NCI-H345 treated with DMSO at 0.1 percent for 48 hours (cell line): Measurements from ENCODE around the gene KIAA0232.

Experiments
- DNase-seq: peaks from one replicate; lab custom pipeline; 2025; ENCODE audit not compliant: unreplicated experiment; lab: John Stamatoyannopoulos, UW

KIAA0232 gene, protein sequence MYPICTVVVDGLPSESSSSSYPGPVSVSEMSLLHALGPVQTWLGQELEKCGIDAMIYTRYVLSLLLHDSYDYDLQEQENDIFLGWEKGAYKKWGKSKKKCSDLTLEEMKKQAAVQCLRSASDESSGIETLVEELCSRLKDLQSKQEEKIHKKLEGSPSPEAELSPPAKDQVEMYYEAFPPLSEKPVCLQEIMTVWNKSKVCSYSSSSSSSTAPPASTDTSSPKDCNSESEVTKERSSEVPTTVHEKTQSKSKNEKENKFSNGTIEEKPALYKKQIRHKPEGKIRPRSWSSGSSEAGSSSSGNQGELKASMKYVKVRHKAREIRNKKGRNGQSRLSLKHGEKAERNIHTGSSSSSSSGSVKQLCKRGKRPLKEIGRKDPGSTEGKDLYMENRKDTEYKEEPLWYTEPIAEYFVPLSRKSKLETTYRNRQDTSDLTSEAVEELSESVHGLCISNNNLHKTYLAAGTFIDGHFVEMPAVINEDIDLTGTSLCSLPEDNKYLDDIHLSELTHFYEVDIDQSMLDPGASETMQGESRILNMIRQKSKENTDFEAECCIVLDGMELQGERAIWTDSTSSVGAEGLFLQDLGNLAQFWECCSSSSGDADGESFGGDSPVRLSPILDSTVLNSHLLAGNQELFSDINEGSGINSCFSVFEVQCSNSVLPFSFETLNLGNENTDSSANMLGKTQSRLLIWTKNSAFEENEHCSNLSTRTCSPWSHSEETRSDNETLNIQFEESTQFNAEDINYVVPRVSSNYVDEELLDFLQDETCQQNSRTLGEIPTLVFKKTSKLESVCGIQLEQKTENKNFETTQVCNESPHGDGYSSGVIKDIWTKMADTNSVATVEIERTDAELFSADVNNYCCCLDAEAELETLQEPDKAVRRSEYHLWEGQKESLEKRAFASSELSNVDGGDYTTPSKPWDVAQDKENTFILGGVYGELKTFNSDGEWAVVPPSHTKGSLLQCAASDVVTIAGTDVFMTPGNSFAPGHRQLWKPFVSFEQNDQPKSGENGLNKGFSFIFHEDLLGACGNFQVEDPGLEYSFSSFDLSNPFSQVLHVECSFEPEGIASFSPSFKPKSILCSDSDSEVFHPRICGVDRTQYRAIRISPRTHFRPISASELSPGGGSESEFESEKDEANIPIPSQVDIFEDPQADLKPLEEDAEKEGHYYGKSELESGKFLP (N-terminal part only)

DNA sequence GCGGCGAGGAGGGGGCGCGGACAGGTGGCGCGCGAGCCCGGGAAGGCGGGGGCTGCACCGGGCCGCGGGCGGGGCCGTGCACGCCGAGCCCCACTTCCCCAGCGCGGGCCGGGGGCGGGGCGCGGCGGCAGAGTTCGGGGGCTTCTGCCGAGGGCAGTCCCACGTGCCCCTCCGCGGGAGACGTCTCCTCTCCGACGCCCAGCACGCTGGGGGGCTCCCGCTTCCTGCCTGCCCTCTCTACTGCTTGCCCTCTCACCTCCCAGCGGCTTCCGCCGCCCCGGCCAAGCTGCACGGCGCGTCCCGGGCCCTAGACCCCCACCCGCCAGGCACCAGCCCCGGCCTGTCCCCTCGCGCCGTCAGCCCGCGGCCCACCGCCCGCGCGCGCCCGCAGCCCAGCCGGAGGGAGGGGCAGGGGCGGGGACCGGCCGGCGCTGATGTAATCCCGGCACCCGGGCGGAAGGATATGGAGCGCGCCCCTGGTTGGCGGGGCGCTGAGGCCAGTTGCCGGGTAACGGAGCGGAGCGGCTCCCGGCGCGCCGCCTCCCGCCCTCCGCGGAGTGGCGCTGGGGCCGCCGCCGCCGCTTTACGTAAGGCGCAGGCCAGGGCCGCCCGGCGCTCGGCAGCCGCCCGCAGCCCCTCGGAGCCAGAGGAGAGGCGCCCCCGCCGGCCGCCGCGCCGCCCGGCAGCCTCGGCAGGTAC, at the start of gene KIAA0232:
Gene KIAA0232 (plus strand): TSS at position 581 of the 699 bp plus-strand sequence. CDS start 41,727 bp downstream, outside the sequence.
- DNase-seq: peak; percentile 60

DNA sequence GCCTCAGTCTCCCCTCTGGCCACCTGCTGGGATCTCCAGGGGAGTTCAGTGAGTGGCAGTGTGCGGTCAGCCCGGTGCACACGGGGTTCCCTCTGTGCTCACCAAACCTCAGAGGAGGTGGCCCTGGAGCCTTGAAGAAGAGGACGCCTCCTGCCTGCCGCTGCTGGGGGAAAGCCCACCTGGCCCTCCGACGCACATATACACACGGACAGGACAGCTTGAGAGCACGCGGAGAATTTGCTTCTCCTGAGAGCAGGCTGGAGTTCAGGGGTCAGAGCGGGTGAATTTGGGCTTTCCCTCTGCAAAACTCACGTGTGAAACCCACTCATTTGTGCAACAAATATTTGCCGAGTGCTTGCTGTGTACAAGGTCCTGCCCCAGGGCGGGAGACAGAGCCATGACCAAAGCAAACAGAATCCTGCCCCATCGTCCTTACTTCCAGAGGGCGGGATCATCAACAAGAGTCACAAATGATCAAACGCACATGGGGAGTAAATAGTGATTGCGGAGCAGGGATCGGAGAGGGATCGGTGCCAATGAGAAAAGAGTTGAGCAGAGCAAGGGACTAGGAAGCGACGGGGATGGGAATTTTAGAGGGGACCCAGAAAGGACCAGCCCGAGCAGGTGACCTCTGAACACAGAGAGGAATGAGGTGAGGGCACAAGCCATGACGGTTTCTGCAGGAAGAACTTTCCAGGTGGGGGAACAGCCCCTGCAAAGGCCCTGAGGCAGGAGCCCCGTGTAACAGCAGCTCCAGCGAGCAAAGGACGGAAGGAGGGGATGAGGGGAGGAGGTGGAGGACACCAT, 49.0 kb upstream of the KIAA0232 start:
- no peak for DNase-seq

DNA sequence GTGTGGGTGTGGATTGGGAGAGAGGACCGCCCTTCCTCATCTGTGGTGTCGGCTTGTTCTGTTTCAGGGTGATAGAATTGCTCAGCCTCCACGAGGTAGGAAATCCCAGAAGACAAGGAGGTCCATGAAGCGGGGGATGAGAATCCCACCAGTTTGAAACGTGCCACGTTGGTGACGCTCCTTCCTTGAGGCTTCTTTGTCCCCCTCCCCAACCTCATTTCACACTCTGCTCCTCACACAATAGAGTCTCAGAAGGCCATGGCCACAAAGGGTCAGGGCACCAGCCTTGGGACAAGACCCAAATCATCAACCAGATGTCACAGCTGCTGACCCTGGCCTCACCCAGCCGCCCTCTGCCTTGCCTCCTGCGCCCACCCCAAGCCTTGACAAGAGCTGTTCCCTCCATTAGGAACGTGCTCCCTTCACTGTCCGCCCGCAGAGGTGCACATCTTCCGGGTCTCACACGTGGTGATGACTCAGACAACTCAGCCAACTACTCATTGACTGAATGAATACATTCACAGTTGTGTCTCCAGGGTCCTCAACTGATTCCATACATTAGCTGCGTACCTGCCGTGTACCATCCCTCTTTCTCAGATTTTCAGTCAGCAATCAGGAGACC, 48.3 kb upstream of the KIAA0232 start:
- DNase-seq: no peak

DNA sequence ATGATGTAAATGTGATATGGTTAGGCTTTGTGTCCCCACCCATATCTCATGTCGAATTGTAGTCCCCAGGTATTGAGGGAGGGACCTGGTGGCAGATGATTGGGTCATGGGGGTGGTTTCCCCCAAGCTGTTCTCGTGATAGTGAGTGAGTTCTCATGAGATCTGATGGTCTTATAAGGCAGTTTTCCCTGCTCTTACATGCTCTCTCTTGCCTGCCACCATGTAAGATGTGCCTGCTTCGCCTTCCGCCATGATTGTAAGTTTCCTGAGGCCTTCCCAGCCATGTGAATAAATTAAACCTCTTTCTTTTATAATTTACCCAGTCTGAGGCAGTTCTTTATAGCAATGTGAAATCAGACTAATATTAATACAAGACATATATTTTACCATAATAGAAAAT, 42.6 kb upstream of the KIAA0232 start:
- no peak for DNase-seq

DNA sequence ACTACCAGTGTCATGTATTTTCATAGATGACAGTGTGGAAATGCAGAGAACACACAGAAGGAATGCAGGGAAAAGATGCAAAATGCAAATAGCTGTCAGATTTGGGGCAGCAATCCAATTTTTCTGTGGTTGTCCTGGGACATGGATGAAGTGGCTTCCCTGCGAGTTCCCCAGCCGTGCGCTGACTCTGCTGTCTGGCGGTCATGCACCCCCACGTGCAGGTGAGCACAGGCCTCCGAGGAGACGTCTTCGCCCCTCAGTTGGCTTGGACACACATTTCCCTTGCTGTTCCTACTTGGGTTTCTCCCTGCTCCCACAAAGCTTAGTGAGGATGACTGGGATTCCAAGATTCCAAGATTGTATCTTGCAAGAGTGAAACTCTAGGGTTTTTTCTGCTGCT, 42.2 kb upstream of the KIAA0232 start:
- DNase-seq: no peak

DNA sequence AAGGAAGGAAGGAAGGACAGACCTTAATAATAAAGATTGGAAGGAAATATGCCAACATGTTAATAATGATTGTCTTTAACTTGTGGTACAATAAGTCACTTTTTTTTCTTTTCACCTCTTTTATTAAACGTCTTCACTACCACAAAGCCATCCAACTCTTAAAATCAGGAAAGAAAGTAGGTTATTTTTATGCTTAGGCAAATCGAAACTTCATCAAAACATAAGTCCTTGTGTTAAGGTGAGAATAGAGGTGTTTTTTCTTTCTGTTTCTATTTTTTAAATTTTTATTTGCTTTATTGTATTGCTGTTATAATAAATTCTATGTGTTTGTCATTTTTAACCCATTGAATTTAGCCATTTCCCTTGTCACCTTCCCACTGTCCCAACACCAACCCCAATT, 40.0 kb upstream of the KIAA0232 start:
- no peak for DNase-seq

DNA sequence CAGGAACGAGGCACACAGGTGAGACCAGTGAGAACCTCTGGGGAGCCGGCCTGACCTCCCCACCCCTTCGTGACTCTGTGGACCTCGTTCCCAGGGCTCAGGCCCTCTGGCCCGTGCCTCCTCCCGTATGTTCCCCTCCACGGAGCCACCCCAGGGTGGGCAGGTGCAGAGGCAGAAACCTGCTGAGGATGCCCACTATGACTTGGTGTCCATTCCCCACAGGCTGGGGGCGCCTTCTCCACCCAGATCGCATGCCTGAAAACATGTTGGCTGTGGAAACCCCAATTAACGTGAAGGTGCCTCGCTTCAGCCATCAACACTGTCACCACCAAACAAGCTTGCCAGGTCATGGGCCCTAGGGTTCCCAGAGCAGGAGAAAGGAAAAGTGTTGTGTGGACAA, 39.5 kb upstream of the KIAA0232 start:
- DNase-seq: no peak

DNA sequence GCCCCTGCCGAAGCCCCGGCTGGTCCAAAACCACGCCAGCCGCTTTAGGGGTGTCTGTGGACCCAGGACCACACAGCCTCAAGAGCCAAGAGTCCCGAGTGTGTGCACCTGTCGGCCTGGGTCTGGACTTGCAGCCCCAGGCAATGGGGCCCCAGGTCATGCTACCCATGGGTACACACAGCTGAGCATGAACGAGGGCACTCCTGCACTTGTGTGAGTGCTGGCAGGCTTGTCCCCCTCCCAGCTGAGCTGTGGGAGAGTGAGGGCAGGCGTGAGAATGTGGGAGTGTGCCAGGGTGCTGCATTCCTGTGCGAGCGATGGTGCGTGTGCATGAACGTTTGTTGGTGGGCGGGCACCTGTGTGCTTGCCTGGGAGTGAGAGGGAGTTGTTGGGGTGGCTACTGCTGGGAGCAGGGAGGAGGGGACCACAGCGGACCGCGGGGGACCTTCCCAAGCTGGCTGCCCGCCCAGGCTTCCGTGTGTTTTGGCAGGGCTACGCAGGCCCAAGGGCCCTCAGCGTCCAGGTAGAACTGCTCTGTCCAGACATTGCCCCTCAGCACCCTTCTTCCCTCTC, 35.7 kb upstream of the KIAA0232 start:
- peak; percentile 34 for DNase-seq

DNA sequence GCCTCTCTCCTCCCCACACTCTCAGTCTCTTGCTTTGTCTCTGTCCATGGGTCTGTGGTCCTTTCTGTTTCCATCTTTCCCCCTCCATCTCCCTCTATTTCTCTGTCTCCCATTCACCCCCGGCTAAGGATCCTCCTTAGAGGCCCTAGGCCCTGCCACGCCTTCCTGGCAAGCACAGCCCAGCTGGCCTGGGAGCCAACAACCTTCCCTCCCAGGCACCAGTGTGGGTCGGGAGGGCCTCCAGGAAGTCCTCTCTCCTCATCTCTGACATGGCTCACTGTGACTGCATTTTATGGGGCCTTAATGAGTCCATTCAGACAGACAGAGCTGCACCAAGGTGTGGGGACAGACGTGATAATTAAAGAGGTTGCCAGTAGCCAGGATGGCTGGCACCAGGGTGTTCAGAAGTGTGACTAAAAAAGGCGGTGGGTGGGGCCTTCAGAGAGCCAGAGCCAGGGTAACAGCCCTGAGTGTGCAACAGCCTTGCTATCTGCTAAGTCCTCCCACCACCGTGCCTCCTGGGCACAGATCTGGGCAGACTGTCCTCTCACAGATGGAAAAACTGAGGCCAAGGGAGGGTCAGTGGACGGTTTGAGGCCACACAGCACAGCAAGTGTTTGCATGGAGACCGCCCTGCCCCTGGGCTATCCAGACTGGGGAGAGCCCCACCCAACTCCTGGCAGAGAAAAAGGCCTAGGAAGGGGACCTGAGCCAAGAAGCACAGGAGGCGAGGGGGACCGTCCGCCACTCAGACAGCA, 35.1 kb upstream of the KIAA0232 start:
- peak; percentile 34 for DNase-seq

DNA sequence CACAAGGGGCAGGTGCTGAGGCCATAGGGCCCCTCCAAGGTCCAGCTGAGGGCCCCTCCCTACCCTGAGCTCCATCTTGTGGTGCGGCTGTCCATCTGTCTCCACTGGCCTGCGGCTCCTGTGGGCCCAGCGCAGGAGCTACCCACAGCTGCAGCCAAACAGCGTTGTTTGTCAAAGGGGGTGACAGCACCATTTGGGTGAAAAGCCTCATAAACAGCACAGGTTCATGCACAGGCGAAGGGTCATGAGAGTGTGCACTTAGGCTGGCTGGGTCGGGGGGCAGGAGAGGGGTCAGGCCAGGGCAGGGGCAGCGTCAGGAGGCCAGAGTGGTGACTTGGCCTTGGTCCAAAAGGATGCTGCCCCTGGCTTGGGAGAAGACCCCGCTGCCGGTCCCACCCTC, 34.2 kb upstream of the KIAA0232 start:
- DNase-seq: no peak

DNA sequence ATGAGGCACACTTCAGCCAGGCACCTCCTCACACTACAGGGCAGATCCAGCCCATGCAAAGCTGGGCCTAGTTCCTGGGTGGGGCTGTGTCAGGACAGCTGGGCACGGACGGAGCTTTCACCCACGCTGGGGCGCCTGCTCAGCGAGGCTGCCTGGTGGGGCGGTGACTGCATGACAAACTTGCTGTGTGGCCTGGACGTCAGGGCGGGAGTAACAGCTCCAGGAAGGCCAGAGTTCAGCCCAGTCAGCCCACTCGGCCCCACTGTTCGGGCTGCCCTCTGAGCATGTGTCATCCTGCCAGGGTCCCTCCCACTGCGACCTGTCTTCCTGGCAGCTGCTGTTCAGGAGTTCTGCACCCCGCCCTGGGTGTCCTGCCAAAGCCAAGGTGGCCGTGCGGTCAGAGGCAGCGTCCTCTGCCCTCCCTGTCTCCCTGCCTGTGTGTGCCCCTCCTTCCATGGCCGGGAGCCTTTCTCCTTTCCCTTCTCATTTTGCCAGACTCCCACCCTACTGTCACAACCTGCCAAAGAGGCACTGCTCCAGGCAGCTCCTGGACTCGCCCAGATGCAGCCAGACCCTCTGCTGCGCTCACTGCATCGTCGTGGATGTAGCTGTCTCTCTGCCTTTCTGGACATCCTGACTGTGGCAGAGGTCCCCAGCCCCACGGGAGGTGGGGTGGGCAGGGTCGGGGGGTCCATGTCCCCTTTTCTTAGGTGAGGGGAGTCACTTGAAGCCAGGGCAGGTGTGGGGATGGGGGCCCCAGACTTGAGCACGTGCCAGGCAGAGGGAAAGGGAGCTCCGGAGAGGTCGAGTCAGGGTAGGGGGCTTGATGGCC, 33.0 kb upstream of the KIAA0232 start:
- no peak for DNase-seq

DNA sequence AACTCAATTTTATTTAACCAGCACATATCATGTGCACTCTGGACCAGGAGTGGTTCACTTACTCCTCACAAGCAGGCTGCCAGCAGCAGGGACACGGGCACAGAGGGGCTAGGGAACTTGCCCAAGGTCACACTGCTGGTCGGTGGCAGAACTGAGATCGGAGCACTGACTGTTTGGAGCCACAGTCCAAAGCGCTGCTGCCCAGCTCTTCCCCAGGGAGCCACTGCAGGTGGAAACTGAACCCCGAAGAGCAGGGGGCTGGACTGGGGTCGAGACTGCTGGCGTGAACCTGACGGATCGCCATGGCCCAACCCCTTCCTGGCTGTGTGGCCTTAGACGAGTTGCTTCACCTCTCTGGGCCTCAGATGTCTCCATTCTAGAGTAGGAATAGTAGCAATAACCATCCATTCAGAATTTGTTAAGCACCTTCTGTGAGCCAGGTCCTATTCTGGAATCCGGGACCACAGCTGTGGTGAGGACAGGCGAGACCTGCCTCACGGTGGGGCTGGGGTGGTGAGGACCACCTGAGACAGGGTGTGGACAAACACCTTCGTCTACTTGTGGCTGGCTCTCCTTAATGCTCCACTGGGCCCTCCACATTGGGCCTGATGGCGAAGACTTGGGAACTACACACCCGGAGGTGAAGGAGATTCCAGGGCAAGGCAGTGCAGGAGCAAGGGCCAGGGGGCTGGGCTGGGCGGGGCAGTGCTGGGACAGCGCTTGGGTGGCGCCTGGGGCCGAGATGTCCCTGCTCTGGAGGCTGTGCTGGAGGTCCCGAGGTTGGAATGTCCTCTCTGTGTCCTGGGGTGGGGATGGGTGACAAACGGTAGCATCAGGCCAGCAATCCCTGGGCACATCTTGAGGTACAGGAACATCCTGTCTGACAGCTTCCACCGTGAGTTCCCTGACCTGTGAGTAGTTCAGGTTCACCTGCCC, 32.0 kb upstream of the KIAA0232 start:
- no peak for DNase-seq

DNA sequence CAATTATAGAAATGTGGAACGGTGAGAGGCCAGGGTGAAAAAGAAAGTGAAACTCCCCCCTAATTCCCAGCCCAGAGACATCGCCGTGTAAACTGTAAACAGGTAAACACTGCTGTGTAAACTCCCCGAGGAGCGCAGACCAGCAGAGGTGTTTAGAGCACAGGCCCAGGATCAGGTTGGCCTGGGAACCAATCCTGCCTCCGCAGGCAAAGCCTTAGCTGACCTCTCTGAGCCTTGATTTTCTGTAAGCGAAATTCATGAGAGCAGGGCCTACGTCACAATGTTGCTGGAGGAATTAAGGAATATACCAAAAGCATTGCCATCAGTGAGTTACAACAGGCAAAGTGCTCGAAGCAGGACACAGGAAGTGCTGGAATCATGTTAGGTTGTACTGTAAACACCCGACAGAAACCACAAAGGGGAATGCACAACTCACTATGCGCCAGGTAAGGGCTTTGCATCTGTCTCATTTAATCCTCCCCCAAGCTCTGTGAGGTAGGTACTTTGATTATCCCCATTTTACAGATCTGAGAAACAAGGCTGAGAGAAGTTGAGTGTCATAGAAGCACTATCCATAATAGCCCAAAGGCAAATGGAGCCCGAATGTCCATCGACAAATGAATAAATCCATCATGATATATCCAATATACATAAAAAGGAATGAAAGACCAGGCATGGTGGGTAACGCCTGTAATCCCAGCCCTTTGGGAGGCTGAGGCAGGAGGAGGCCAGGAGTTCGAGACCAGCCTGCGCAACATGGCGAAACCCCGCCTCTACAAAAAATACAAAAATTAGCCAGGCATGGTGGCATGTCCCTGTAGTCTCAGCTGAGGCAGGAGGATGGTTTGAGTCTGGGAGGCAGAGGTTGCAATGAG, 30.7 kb upstream of the KIAA0232 start:
- DNase-seq: no peak

DNA sequence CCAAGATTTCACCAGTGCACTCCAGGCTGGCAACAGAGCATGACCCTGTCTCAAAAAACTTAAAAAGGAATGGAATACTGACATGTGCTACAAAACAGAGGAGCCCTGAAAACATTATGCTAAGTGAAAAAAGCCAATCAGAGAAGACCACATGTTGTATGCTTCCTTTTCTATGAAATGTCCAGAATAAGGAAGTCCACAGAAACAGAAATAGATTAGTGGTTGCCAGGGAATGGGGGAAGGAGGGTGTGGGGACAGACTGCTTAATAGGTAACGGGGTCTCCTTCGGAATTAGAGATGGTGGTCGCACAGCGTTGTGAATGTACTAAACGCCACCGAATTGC, 30.1 kb upstream of the KIAA0232 start:
- DNase-seq: no peak

DNA sequence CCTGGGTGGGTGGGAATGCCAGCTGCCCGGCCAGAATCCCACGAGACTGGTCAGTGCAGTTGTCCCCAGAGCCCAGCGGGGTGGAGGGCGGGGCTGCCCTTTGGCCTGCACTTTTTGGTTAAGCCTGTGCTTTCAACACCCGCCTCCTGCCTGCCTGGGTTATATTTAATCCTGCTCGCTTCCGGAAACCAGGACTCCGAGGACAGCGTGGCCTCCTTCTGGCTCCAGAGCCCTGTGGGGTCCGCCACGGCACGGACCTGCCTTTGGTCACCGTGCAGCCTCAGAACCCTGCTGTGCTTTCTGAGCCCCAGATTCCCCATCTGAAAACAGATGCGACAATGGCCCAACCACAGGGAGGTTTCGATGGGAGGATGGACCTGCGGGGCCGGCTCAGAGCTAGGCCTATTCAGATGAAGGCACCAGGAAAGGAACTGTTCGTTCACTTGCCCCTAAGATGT, 29.4 kb upstream of the KIAA0232 start:
- no peak for DNase-seq

DNA sequence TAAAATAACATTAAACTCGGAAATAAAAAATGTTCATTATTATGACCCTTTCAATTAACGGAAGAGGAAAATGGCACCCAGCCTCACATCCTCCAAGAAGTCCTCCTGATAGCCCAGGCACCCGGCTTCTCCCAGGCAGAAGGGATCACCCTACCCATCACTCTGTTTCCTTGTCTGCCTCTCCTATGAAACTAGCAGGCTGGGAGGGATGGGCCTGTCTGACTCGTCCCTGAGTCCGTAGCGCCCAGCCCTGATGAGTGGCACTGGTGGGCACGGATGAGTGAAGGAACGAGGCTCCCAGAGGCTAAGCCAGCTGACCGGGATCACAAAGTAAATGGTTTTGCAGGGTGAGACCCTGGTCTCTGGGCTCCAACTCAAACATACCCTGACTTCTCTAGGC, 28.6 kb upstream of the KIAA0232 start:
- DNase-seq: no peak
